NCI-H526 treated with DMSO at 0.1 percent for 48 hours (cell line): Measurements from ENCODE around the gene POU2F2.

Source experiments
- DNase-seq: peaks from one replicate; lab custom pipeline; 2025; lab: John Stamatoyannopoulos, UW

The POU2F2 gene

GRCh38 chr19:42154471-42155323, 22.5 kb upstream of the POU2F2 start:
- DNase-seq, result no peak

- DNase-seq, result no peak
Observed at GRCh38 chr19:42153672-42154433, 21.6 kb upstream of the POU2F2 start.

- DNase-seq, result no peak
Observed at GRCh38 chr19:42152910-42153671, 20.8 kb upstream of the POU2F2 start.

GRCh38 chr19:42151782-42152684, 19.8 kb upstream of the POU2F2 start:
- no peak for DNase-seq

GRCh38 chr19:42150911-42151361, 18.7 kb upstream of the POU2F2 start:
- no peak for DNase-seq

GRCh38 chr19:42150364-42150763, 18.1 kb upstream of the POU2F2 start:
- DNase-seq, result no peak

- no peak for DNase-seq
Observed at GRCh38 chr19:42149447-42150202, 17.4 kb upstream of the POU2F2 start.

- DNase-seq, result no peak
Observed at GRCh38 chr19:42148266-42148665, 16.0 kb upstream of the POU2F2 start.

GRCh38 chr19:42143341-42144234, 11.3 kb upstream of the POU2F2 start:
- no peak for DNase-seq

GRCh38 chr19:42140125-42140754, 8.0 kb upstream of the POU2F2 start:
- DNase-seq, result no peak

- no peak for DNase-seq
Observed at GRCh38 chr19:42134535-42135070, 2.4 kb upstream of the POU2F2 start.

GRCh38 chr19:42132851-42133528, 744 bp upstream of the POU2F2 start:
- peak; percentile 49 for DNase-seq

GRCh38 chr19:42131149-42132029, 857 bp downstream of the POU2F2 start:
- DNase-seq, result no peak

GRCh38 chr19:42130254-42130573, 2.0 kb downstream of the POU2F2 start:
- no peak for DNase-seq

GRCh38 chr19:42129399-42130253, 2.6 kb downstream of the POU2F2 start:
- peak; percentile 25 for DNase-seq

- DNase-seq, result no peak
Observed at GRCh38 chr19:42126574-42126973, 5.7 kb downstream of the POU2F2 start.
